NCI-H2227 treated with DMSO at 0.1 percent for 48 hours (cell line): ENCODE measurements around the gene AP3D1.
"Not testable (repeated sequence)": the region's sequence is repeated elsewhere in the genome, so short reads cannot be mapped to it uniquely, and the experiment has no call there.

ENCODE experiments used
- DNase-seq: peaks from one replicate; lab custom pipeline; 2025; lab: John Stamatoyannopoulos, UW

The AP3D1 gene

DNA sequence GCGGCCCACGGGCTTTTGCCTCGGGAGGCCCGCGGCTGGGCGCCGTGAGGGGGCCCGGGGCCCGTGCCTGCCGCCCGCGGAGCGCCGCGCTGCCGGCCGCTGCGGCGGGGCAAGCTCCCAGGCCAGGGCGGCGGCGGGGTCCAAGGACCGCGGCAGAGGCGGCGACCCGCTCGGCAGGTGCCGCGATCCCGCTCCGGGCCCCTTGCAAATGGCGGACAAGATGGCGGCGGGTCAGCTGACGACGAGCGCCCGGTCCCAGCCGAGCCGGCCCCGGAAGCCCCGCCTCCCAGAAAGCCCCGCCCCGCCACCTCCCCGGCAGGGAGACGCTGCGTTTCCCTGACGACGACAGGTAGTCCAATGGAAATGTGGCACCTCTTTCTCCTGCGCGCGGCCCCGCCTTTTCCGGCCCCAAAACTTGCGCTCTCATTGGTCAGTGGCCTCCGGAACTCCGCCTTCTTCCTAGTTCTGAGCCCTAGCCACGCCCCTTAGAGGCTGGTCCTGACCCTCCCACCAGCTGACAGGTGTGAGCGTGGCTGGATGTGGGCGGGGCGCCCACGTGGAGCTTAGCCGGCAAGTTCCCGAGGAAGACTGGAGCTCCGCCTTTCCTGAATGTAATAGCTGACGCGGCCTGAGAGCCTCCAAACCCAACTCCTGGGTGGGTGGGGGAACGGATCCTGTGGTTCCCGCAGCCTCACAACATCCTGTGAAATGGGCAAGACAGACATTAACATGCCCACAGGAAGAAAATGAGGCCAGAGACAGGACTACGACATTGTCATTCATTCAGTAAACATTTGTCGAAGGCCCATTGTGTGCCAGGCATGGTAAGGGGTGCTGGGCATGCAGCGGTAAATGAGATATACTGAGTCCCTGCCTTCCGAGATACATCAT is at the start of gene AP3D1:
Gene AP3D1 (minus strand): TSS at position 228 of the 891 bp plus-strand sequence. CDS start 232 bp downstream, outside the sequence.
- peak; percentile 97 for DNase-seq

DNA sequence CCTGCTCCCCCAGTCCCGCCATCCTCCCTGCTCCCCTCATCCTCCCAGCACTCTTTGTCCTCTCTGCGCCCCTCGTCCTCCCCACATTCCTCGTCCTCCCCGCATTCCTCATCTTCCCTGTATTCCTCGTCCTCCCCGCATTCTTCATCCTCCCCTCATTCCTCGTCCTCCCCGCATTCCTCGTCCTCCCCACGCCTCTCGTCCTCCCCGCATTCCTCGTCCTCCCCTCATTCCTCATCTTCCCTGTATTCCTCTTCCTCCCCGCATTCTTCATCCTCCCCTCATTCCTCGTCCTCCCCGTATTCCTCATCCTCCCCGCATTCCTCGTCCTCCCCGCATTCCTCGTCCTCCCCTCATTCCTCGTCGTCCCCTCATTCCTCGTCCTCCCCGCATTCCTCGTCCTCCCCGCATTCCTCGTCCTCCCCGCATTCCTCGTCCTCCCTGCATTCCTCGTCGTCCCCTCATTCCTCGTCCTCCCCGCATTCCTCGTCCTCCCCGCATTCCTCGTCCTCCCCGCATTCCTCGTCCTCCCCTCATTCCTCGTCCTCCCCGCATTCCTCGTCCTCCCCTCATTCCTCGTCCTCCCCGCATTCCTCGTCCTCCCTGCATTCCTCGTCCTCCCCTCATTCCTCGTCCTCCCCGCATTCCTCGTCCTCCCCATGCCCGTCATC is 49.4 kb upstream of the AP3D1 start:
- DNase-seq, result not testable (repeated sequence)

DNA sequence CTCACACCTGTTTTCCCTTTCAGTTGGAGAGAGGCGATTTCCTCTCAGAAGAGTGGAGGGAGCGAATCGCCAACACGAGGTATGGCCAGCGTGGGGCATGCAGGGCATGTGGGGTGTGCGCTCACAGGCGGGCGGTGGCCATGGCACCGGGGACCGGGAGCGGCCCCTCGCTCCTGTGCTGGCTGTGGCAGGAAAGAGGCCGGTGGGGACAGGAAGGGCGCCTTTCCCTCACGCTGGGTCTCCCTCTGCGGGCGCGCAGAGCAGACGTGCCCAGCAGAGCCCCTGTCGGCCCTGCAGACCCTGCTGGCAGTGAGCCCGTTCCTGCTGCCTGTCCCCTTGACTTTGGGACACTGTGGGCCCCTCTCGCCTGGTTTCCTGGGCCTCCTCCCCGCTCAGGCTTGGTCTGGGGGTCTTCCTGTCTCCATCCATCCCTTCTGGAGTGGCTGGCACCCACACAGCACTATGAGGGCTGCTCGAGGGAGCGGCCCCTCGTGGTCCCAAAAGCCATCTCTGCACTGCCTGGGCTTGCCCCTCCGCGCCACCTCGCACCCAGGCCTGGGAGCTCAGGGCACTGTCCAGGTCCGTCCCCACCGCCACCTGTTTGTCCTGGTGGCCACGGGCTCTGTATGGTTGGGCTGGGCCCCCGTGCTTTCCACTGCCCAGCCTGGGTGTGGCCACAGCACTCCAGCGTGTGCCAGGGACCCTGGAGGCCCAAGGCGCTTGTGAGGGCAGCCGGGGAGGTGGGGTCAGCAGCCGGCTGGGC is 48.7 kb upstream of the AP3D1 start:
- no peak for DNase-seq

DNA sequence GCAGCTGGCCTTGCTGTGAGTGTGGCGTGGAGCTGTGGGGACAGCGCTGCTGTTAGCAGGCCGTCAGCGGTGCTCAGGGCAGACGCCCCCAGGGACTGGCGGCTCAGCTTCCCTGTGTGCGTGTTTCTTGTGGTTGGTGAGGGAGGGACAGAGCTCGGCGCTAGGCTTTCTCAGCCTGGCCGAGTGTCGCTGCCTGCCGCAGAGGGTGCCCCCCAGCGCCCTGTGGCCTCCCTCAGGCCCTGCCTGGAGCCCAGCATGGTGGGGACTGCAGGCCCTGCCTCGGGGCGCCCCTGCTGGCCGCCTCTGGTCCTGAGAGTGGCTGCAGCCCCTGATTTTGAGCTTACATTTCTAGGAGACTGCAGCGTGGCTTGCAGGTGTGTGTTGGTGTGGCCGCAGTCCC is 47.8 kb upstream of the AP3D1 start:
- DNase-seq, result no peak

DNA sequence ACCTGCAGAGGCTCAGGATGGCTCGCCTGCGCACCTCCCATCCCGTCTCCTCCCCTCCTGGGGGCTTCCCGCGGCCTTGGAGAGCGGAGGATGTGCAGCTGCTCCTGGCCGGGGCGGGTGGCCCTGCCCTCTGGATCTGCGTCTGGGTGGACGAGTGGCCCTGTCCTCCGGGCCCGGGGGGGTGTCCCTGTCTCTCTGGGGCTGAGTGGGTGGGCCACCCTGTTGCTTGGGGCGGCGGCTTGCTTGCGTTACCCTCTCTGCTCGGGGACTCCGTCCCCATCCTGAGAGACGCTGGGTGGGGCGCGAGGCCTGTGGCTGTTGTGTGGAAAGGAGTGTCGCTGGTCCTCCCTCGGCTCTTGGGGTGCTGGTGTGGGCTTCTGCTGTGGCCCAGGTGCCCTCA is 47.0 kb upstream of the AP3D1 start:
- no peak for DNase-seq

DNA sequence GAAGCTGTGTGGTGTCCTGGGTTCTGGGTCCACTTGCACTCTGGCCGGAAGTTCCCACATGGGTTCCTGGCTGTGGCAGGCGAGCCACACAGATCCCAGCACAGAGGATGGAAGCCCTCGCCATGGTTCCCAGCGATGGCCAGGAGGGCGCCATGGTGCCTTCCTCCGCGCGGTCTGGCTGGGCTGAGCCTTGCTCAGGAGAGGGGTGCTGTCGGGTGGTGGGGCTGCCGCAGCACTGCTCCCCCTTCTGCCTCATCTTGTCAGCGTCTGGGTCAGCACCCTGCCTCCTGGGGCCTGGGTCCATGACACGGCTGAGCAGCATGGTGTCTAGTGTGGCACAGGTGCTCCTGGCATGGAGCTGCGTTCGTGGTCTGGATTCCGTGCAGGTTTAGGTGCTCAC is 45.9 kb upstream of the AP3D1 start:
- no peak for DNase-seq

DNA sequence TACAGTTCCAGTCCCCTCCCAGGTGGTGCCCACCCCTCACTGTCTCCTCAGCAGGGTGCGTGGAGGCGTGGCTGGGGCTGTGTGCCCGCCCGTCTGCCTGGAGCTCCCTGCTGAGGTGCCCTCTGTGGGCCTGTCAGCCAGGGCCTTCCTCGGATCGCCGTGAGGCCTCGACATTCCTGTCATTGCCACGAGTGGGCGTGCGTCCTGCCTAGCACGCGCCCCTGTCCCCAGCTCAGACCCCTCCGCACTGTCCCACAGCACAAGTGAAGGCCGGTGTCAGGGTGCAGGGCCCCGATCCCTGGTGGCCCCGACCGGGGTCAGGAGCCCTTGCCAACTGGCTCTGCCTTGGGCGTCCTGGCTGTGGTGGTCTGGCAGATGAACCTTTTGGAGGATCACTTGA is 44.5 kb upstream of the AP3D1 start:
- DNase-seq, result no peak

DNA sequence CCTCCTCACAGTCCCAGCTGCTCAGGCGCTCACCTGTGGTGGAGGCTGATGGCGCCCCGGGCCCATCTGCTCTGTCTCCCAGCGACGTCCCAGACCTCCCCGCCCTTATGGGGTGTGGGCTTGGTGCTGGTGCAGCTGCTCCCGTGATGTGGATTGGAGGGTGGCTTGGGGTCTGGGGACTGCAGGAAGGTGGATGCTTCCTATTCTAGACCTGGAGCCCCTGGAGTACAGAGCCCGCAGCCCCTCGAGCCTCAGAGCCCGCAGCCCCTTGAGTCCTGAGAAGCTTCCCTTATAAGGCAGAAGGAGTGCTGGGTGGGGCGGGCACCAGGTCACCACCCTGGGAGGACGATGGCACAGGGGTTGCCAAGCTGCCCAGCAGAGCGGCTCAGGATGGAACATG is 44.0 kb upstream of the AP3D1 start:
- DNase-seq, result no peak

DNA sequence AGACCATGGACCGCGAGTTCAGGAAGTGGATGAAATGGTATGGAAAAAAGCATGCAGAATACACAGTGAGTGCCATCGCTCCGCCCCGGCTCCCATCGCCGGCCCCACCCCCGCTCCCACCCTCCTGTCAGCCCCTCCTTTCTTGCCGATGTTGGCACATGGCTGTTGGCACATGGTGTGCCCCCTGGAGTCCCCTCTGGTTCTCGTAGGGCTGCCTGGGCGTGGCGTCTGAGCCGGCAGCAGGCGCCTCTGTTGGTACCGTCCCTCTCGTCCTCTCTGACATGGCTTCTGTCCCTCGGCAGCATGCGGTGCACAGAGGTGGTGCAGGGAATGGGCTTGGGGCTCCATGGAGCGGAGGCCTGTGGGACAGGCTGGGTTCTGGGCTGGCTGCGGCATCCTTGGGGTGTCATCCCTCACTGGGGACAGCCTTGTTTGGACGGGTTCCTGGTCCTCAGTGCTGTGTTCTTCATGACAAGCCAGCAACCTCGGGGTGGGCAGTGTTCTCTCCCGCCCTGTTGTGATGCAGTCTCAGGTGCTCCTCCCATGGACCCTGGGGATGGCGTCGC is 43.2 kb upstream of the AP3D1 start:
- DNase-seq, result no peak

DNA sequence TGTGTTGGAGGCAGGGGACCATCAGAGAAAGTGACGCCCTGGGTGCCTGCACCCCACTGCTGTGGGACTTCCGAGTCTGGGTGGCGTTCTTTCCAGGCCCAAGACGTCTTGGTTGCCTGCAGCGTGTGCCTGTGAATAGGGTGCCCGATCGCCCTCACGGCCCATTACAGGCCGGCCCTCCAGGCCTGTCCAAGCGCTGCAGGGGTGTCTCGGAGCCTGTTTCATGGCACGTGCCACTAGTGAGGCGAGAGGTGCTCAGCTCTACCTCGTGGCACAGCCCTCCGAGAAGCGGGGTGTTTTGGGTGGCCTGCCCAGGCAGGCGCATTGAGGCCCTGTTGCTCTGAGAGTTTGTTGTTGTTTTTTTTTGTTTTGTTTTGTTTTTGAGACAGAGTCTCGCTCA is 42.4 kb upstream of the AP3D1 start:
- DNase-seq, result no peak

DNA sequence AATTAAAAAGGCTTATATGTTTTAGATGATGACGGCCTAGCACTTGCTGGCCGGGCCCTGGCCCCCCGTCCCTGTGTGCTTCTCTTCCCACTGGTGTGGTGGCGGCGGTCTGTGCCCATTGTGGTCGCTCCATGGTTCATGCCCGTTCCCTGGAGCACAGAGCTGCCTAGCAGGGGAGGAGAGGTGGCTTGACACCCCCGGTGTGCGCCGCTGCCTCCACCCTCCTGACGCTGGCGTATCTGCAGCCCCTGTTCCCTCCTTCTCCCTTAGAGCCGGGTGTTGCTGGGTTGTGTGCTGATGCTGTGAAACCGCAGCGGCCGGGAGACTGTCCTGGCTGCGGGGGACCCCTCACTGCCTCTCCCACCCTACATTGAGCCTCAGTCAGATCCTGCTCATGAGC is 41.5 kb upstream of the AP3D1 start:
- no peak for DNase-seq

DNA sequence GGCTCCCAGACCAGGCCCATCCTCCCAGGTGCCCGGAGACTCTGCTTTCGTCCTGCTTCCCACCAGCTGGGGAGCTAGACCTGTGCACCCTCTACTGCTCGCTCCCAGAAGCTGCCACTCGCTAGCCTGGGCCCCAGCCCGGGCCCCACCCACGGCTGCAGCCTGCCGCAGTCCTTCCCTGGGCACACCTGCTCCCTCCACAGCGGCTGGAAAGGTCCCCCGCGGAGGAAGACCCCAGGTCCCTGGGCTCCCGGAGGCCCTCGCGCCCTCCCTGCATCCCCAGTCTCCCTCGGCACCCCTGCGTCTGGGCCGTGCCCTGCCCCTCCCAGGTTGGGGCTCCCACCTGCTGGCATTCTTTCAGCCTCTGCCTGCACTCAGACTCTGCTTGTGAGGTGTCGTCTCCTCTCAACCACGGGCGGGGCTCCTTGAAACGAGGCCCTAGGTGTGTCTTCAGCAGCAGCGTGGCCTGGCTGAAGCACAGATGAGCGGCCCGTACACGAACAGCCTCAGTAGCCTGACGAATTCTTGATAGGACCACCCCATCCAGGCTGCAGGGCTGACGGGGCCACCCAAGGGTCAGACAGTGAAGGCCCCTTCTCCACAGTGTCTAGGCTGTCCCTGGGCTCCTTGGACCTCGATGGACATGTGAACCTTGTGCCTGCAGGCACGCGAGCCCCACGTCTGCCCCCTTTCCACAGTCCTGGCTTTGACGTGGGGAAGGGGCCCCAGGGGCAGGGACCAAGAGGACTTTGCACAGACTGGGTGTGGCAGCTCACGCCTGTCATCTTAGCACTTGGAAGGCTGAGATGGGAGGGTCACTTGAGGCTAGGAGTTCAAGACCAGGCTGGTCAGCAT is 40.3 kb upstream of the AP3D1 start:
- DNase-seq, result no peak

DNA sequence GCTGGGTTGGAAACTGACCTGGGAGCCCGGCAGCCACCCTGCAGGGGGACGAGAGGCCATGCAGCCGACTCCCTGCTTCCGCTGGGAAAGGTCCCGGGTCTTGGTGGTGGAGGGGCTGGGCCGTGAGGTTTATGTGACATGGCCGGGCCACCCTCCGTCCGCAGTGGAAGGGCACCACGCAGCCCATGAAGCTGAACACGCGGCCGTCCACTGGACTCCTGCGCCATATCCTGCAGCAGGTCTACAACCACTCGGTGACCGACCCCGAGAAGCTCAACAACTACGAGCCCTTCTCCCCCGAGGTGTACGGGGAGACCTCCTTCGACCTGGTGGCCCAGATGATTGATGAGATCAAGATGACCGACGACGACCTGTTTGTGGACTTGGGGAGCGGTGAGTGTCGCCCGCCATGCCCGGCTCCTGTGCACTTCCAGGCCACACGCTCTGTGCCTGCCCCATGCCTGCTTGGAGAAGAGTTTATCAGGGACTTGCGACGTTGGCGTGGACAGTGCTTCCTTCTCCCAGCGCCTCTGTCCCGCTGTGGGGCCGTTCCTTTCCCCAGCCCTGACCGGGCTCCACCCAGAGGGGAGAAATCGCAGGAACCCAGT is 39.6 kb upstream of the AP3D1 start:
- no peak for DNase-seq

DNA sequence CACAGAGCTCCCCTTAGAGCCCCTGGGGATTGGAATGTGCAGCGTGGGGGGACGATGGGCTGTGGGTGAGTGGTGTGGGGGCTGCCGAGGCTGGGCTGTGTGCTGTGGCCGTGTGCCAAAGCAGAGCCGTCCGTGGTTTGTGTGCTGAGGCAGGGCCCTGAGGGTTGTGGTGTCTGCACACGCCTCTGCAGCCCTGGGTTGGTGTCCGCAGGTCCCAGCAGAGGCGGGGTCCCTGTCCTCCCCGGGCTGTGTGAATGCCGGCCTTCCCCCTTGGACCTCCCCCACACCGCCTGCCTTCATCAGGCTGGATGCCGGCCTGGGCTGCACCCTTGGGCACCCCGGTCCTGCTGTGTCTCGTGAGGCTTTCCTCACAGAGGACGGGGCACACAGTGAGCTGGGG is 38.5 kb upstream of the AP3D1 start:
- DNase-seq, result no peak

DNA sequence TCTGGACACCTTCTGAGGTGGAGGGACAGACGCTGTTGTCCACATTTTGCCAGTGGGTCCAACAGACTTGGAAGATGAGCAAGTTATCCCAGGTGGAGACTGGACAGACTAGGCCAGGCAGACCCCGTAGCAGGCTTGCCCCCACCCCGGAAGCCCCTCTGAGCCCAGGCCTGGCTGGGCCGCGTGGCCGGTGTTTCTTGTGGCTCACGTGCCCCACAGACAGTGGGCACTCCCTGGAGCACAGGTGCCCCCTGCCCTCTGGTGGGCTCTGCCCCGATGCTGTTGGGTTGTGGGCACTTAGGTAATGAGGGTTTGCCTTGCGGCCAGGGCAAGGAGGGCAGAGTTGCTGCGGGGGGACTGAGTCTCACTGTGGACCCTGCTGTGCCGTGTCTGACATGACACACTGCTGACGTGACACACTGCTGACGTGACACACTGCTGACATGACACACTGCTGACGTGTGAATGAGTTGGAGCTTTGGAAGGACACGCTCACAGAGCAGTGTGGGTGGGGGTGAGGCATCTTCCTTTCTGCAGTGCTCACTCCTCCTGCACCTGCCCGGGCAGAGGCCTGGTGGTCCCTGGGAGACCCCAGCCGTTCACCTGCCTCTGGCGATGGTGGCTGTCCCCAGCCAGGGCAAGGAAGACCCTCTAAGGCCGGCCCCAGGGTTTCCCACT is 37.5 kb upstream of the AP3D1 start:
- DNase-seq, result no peak

DNA sequence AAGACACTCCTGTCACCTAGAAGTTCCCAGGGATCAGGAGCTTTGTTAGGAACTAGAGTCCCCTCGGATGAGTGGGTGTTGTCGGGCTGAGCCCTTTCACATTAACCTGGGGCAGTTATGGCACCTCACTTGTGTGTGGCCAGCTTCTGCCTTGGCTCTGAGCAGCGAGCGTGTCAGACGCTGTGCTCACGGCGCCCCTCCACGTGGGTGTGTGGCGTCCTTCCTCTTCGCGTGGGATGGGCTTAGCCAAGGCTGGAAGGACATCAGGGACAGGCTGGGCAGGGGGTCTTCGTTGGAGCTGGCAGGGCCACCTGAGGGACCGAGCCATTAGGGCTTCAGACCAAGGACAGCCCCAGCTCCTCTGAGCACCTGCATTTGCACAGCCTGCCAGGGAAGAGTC is 35.8 kb upstream of the AP3D1 start:
- no peak for DNase-seq

DNA sequence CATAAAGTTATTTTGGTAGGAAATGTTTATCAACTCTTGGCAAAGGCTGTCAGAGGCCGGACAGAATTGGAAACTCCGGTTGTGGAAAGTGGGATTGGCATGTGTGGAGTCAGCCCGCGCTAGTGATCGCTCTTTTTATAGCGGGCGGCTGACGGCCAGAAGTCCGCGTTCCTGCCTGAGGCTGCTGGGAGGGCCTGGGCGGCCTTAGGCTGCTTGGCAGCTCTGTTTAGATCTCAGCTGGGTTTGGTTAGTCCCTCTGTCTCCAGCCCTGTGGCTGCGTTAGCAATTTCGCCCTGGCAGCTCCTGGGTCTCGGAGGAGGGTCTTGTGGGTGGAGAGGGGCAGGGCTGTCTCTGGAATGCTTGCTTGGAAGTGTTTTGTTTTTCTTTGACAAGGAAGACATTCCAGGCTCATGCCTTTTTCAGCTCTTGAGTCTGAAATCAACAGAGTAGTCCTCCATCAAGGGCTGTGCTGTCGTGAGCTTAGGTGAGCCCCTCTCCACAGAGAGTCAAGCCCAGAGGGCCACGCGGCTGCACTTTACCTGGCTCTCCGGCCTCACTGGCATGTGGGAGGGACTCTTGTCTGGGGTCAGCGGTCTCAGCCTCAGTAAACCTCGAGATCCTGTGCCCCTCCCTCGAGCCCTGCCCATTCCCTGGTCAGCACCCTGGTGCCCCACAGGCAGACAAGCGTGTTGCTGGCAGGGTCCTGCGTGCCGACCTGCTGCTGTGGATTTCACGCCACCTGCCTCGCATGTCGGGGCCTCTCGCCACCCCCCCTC is 34.9 kb upstream of the AP3D1 start:
- no peak for DNase-seq

DNA sequence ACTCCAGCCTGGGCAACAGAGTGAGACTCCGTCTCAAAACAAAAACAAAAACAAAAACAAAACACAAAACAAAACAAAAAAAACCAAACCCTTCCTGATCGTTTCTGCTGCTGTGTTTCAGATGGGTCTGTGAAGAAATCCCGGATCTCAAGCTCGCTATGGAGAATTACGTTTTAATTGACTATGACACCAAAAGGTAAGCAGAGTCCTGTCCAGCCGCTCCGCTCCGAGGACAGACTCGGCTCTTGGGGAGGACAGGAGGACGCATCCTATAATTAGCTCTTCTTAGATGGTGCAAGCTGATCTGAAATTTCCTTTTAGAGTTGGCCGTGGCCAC is 34.3 kb upstream of the AP3D1 start:
- DNase-seq, result no peak

DNA sequence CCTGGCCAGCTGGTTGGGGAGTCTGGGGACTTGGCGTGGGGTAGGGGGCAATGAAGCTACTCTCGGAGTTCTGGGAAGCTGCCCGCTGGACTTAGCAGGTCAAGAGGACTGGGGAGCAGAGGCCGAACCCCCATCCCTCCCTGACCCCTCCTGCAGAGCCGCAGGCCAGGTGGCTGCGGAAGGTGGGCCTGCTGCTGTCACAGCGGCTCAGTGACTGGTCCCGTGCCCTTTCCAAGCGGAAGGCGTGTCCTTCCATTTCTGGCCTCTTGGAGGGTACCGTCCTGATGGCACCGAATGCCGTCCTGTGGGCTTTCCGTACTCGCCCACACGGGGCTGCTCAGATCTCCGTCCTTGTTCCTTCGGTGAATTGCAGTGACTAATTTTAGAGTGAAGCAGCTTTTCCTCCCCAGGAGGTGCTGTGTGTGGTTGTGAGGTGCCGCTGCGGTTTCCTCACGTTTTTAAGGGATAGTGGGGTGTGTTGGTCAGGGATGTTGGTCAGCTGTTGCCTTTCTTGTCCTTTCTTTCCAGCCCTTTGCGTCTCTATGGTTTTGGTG is 33.1 kb upstream of the AP3D1 start:
- no peak for DNase-seq

DNA sequence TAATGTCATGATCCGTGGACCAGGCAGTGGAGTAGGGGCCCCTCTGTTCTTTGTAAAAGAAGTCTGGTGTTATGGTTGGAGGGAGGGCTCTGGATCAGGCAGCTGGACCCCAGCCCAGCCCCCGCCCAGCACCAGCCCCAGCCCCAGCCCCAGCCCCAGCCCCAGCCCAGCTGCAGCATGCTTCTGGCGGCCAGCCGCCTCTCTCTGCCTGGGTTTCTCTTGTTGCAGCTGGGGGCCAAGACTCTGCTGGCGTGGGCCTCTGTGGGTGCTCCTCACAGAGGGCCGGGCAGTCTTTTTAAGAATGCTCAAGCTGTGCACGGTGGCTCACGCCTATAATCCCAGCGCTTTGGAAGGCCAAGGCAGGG is 30.2 kb upstream of the AP3D1 start:
- DNase-seq, result no peak
